ENCODE measurements around the gene ACOX1. TPM values are rescaled to one million over a fixed set of nuclear protein-coding genes. Genes with fewer than 3 reads are reported as not detected.

ACOX1 gene
- total and polyA plus RNA-seq, 9 donors = 10.6 to 53.0 (median 39.4) TPM

- Histone ChIP-seq H3K4me1 (ENCODE audit: insufficient read depth) (no peaks in the 10 kb centered on the region), H3K27ac (no peak overlapping the region), H3K9me3 (no peaks in the 10 kb centered on the region), H3K36me3 (no peaks in the 10 kb centered on the region), H3K27me3 (no peaks in the 10 kb centered on the region), H3K4me3 (no peak overlapping the region)
- intact Hi-C loops (cut with DNase I) = loop anchor here in 1 of 4 donors (10.0 kb wide), 1 partner anchor 357 kb away; no protein-coding TSS in a partner anchor
- TF ChIP-seq, protein P1, sequence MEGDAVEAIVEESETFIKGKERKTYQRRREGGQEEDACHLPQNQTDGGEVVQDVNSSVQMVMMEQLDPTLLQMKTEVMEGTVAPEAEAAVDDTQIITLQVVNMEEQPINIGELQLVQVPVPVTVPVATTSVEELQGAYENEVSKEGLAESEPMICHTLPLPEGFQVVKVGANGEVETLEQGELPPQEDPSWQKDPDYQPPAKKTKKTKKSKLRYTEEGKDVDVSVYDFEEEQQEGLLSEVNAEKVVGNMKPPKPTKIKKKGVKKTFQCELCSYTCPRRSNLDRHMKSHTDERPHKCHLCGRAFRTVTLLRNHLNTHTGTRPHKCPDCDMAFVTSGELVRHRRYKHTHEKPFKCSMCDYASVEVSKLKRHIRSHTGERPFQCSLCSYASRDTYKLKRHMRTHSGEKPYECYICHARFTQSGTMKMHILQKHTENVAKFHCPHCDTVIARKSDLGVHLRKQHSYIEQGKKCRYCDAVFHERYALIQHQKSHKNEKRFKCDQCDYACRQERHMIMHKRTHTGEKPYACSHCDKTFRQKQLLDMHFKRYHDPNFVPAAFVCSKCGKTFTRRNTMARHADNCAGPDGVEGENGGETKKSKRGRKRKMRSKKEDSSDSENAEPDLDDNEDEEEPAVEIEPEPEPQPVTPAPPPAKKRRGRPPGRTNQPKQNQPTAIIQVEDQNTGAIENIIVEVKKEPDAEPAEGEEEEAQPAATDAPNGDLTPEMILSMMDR (IDR thresholded peaks at IDR 0.05) = no peak
- TF ChIP-seq EP300 (IDR thresholded peaks at IDR 0.05) (no peak), POLR2A (IDR thresholded peaks at IDR 0.05) (no peak)
- WGBS, 3 donors = 86 to 90% (median 89%) methylated on average over 19 to 31 of the region's 31 CpGs
- DNase-seq = no peak
Measured at GRCh38 chr17:75917917-75918445, 61.0 kb downstream of the ACOX1 start.

GRCh38 chr17:75917141-75917916 is 61.6 kb downstream of the ACOX1 start:
- Histone ChIP-seq H3K36me3 (no peaks in the 10 kb centered on the region), H3K4me3 (no peak overlapping the region), H3K9me3 (no peaks in the 10 kb centered on the region), H3K27ac (no peak overlapping the region), H3K27me3 (no peaks in the 10 kb centered on the region), H3K4me1 (ENCODE audit: insufficient read depth) (no peaks in the 10 kb centered on the region)
- 80 to 83% (median 82%) methylated on average over 19 to 23 of the region's 23 CpGs for WGBS, 3 donors
- no peak for DNase-seq
- TF ChIP-seq EP300 (IDR thresholded peaks at IDR 0.05) (no peak), POLR2A (IDR thresholded peaks at IDR 0.05) (no peak)
- TF ChIP-seq, protein P1 (IDR thresholded peaks at IDR 0.05) = no peak
- intact Hi-C loops (cut with DNase I) = loop anchor here in 1 of 4 donors (10.0 kb wide), 1 partner anchor 357 kb away; no protein-coding TSS in a partner anchor

- no peaks in the 10 kb centered on the region for H3K4me1 ChIP-seq (ENCODE audit: insufficient read depth)
- no peak for TF ChIP-seq EP300 (IDR thresholded peaks at IDR 0.05)
- no peak for TF ChIP-seq POLR2A (IDR thresholded peaks at IDR 0.05)
- TF ChIP-seq, protein P1 (IDR thresholded peaks at IDR 0.05) = no peak
Measured at GRCh38 chr17:75915268-75915667, 63.7 kb downstream of the ACOX1 start.

DNA sequence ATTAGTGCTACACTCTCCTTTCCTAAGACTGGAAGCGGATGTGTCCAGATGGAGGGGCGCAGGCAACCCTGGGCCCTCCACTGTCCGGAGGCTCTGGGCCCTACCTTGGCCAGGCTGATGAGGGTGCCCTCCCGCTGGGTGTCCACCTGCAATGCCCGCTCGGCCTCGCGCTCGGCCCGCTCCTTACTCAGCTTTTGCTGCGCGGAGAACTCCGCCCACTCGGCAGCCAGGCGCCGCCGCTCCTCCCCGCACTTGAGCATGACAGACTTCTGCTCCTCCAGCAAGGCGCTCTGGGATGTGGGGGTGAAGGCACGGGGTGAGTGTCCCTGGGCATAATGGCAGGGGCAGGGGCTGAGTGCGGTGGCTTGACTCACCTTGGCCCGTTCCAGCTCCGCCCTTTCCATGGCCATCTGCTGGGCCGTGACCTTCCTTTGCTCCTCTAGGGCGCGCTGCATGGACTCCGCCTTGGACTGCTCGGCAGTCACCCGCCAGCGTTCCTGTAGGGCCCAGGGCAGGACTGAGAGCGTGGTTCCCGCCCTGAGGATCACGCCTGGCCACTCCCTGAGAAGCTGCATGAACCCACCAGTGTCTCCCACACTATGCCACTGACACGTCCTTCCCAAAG is 64.2 kb downstream of the ACOX1 start:
- Histone ChIP-seq H3K27me3 (no peaks in the 10 kb centered on the region), H3K4me1 (ENCODE audit: insufficient read depth) (no peaks in the 10 kb centered on the region), H3K36me3 (no peaks in the 10 kb centered on the region), H3K9me3 (no peaks in the 10 kb centered on the region), H3K4me3 (no peak overlapping the region), H3K27ac (no peak overlapping the region)
- no peak for DNase-seq
- TF ChIP-seq POLR2A (IDR thresholded peaks at IDR 0.05) (no peak), EP300 (IDR thresholded peaks at IDR 0.05) (no peak)
- TF ChIP-seq, protein P1 (IDR thresholded peaks at IDR 0.05) = no peak
- 91 to 93% (median 91%) methylated on average over 34 of the region's 34 CpGs for WGBS, 3 donors
- intact Hi-C loops (cut with DNase I) = loop anchor here in 2 of 4 donors (5.0 to 10.0 kb wide), 2 partner anchors 88 to 360 kb away; partner anchors contain the start of gene CDK3 (in 1 of the 2)

More at GRCh38 chr17:75915268-75915667, 63.7 kb downstream of the ACOX1 start:
- no peaks in the 10 kb centered on the region for H3K36me3 ChIP-seq
- DNase-seq = no peak
- H3K9me3 ChIP-seq = no peaks in the 10 kb centered on the region
- intact Hi-C loops (cut with DNase I) = loop anchor here in 1 of 4 donors (10.0 kb wide), 1 partner anchor 360 kb away; no protein-coding TSS in a partner anchor
- H3K27ac ChIP-seq = no peak overlapping the region
- H3K4me3 ChIP-seq = no peak overlapping the region
- WGBS, 3 donors = 86 to 96% (median 88%) methylated on average over 8 of the region's 8 CpGs
- H3K27me3 ChIP-seq = no peaks in the 10 kb centered on the region
